Ascending aorta (tissue), 2 donors: Measurements from ENCODE around the gene FAM117B. TPM values are rescaled to one million over a fixed set of nuclear protein-coding genes. Genes with fewer than 3 reads are reported as not detected.

ENCODE experiments used
- DNase-seq, 2 donors: peaks; one replicate each; pipeline ENCODE4 v3.0.0-alpha.2; 2019; ENCODE audit warnings: low spot score in 2 of 2
- H3K27ac ChIP-seq, 2 donors: fragments of 200-600 bp; sonication (generic); one replicate each; pipeline ENCODE4 v1.5.1; 2016 to 2017; ENCODE audit warnings: mild to moderate bottlenecking in 1 of 2
- H3K27me3 ChIP-seq: fragments of 200-600 bp; sonication (generic); one replicate; pipeline ENCODE4 v1.5.1; 2017
- H3K36me3 ChIP-seq, 2 donors: fragments of 200-600 bp; sonication (generic); one replicate each; pipeline ENCODE4 v1.5.1; 2016
- H3K4me1 ChIP-seq, 2 donors: fragments of 200-600 bp; sonication (generic); one replicate each; pipeline ENCODE4 v1.5.1; 2016 to 2017; ENCODE audit warnings: mild to moderate bottlenecking in 1 of 2
- H3K4me3 ChIP-seq, 2 donors: fragments of 200-600 bp; sonication (generic); one replicate each; pipeline ENCODE4 v1.5.1; 2016 to 2017; ENCODE audit warnings: mild to moderate bottlenecking in 1 of 2
- H3K9me3 ChIP-seq, 2 donors: fragments of 200-600 bp; sonication (generic); one replicate each; pipeline ENCODE4 v1.5.1; 2016
- CTCF ChIP-seq, 3 experiments: fragments of 200-600 bp in 2 of 3; fragments of 450-650 bp in 1 of 3; sonication (generic) in 2 of 3; IDR thresholded peaks; one replicate each; pipeline ENCODE4 v1.5.1; 2016 to 2019; ENCODE audit warnings: antibody characterized with exemption in 3 of 3, mild to moderate bottlenecking in 1 of 3, moderate library complexity in 1 of 3
- intact Hi-C: fragments of 100-400 bp; cut with DNase I; formaldehyde crosslinking; loops from one replicate; pipeline ENCODE4 v1.15.1; 2023
- total RNA-seq: library from RNA; depleted of rRNA; stranded (reverse); fragments of >200 nt; gene quantifications from one replicate; pipeline ENCODE4 v1.1.0, GENCODE V29; 2016

The FAM117B gene
- total RNA-seq, 1 donor from 2014 or later: 30.1 TPM

GRCh38 chr2:202632682-202633290 lies 2.0 kb upstream of the FAM117B start:
- Histone ChIP-seq H3K36me3 (no peaks in the 10 kb centered on the region), H3K4me3 (peak overlapping the region in 1 of 2 donors; percentile 14), H3K9me3 (no peaks in the 10 kb centered on the region), H3K4me1 (peaks cover 3 to 8% of the 10 kb centered on the region in 2 donors), H3K27ac (peak overlapping the region; percentile 75 to 87), H3K27me3 (no peaks in the 10 kb centered on the region)
- no peak for TF ChIP-seq CTCF (IDR thresholded peaks at IDR 0.05)
- intact Hi-C loops: loop anchor here (5.0 to 10.0 kb wide), 7 partner anchors 175 to 605 kb away; partner anchors contain the start of genes CARF, CYP20A1, FZD7 and NBEAL1
- DNase-seq: peak; percentile 19 to 84

GRCh38 chr2:202633470-202633869 lies 1.3 kb upstream of the FAM117B start:
- intact Hi-C loops: loop anchor here (5.0 to 10.0 kb wide), 7 partner anchors 174 to 604 kb away; partner anchors contain the start of genes CARF, CYP20A1, FZD7 and NBEAL1
- Histone ChIP-seq H3K27me3 (no peaks in the 10 kb centered on the region), H3K36me3 (no peaks in the 10 kb centered on the region), H3K4me1 (peaks cover 3 to 8% of the 10 kb centered on the region in 2 donors), H3K27ac (peak overlapping the region; percentile 78 to 87), H3K9me3 (no peaks in the 10 kb centered on the region), H3K4me3 (no peak overlapping the region)
- TF ChIP-seq CTCF (IDR thresholded peaks at IDR 0.05): no peak
- no peak for DNase-seq

GRCh38 chr2:202635428-202636212 lies 851 bp downstream of the FAM117B start:
- Histone ChIP-seq H3K36me3 (no peaks in the 10 kb centered on the region), H3K4me3 (peak overlapping the region; percentile 75 to 90), H3K4me1 (peaks cover 3 to 8% of the 10 kb centered on the region in 2 donors), H3K27ac (peak overlapping the region; percentile 54 to 87), H3K27me3 (no peaks in the 10 kb centered on the region), H3K9me3 (no peaks in the 10 kb centered on the region)
- intact Hi-C loops: loop anchor here (2.0 to 10.0 kb wide), 5 partner anchors 47 to 379 kb away; partner anchors contain the start of genes BMPR2, ICA1L, NBEAL1 and NOP58
- peak; percentile 21 to 81 for DNase-seq
- peak in 1 of 3 experiments; percentile 3 for TF ChIP-seq CTCF (IDR thresholded peaks at IDR 0.05)

GRCh38 chr2:202636213-202636513 lies 1.4 kb downstream of the FAM117B start:
- intact Hi-C loops: loop anchor here (2.0 to 10.0 kb wide), 3 partner anchors 47 to 379 kb away; partner anchors contain the start of genes NBEAL1 and NOP58
- TF ChIP-seq CTCF (IDR thresholded peaks at IDR 0.05): no peak
- Histone ChIP-seq H3K4me3 (peak overlapping the region; percentile 75 to 90), H3K4me1 (peaks cover 3 to 8% of the 10 kb centered on the region in 2 donors), H3K9me3 (no peaks in the 10 kb centered on the region), H3K27ac (peak overlapping the region; percentile 47 to 87), H3K27me3 (no peaks in the 10 kb centered on the region), H3K36me3 (no peaks in the 10 kb centered on the region)
- DNase-seq: no peak

GRCh38 chr2:202638721-202639120 lies 4.0 kb downstream of the FAM117B start:
- Histone ChIP-seq H3K36me3 (no peaks in the 10 kb centered on the region), H3K27me3 (no peaks in the 10 kb centered on the region), H3K4me3 (no peak overlapping the region), H3K9me3 (no peaks in the 10 kb centered on the region), H3K4me1 (peaks cover 3 to 4% of the 10 kb centered on the region in 2 donors), H3K27ac (no peak overlapping the region)
- intact Hi-C loops: loop anchor here (10.0 kb wide), 2 partner anchors 374 to 376 kb away; partner anchors contain the start of genes NBEAL1 and NOP58
- no peak for TF ChIP-seq CTCF (IDR thresholded peaks at IDR 0.05)
- no peak for DNase-seq
